Activated CD4-positive, alpha-beta memory T cell treated with anti-CD3 and anti-CD28 coated beads, Interleukin-2, amount 10 ng/mL, durations not matched to agents 7 days and 5 days (primary cell): ENCODE results near the gene NR3C1. TPM values are rescaled to one million over a fixed set of nuclear protein-coding genes. Genes with fewer than 3 reads are reported as not detected.

Experiments used
- CTCF ChIA-PET: fragments of 350-600 bp; sonication (Branson Sonifier 250); formaldehyde crosslinking; loops from one replicate; lab custom pipeline; 2021; ENCODE audit warnings: antibody characterized with exemption, inconsistent platforms; lab: Charles Lee
- POLR2A ChIA-PET: fragments of 350-600 bp; sonication (Branson Sonifier 250); formaldehyde crosslinking; loops from one replicate; lab custom pipeline; 2021; ENCODE audit warnings: antibody characterized with exemption; lab: Charles Lee
- DNase-seq: peaks from one replicate; pipeline ENCODE4 v3.0.0-alpha.2; 2020
- H3K27ac Mint-ChIP-seq: one replicate; pipeline ENCODE4 v1.8.0; 2021; ENCODE audit warnings: mild to moderate bottlenecking, mixed read lengths
- H3K27me3 Mint-ChIP-seq: one replicate; pipeline ENCODE4 v1.8.0; 2021; ENCODE audit warnings: mixed read lengths
- H3K36me3 Mint-ChIP-seq: one replicate; pipeline ENCODE4 v1.8.0; 2021; ENCODE audit warnings: low read depth, mixed read lengths
- H3K4me1 Mint-ChIP-seq: one replicate; pipeline ENCODE4 v1.8.0; 2021; ENCODE audit warnings: mixed read lengths
- H3K4me3 Mint-ChIP-seq: one replicate; pipeline ENCODE4 v1.8.0; 2021; ENCODE audit warnings: mild to moderate bottlenecking, mixed read lengths
- H3K9me3 Mint-ChIP-seq: one replicate; pipeline ENCODE4 v1.8.0; 2021; ENCODE audit warnings: mixed read lengths
- total RNA-seq, 2 experiments: library from RNA; stranded (reverse); gene quantifications; one replicate each; pipeline ENCODE4 v1.2.3, GENCODE V29; 2021

The NR3C1 gene
- total RNA-seq, 2 experiments from 2014 or later: 79.3 to 81.6 TPM

GRCh38 chr5:143314099-143314498 lies 89.4 kb downstream of the NR3C1 start:
- CTCF ChIA-PET: no interaction called here
- POLR2A ChIA-PET: no interaction called here
- H3K36me3 Mint-ChIP-seq: peaks cover 50% of the 10 kb centered on the region
- no peaks in the 10 kb centered on the region for H3K27me3 Mint-ChIP-seq
- peaks cover 29% of the 10 kb centered on the region for H3K4me1 Mint-ChIP-seq
- H3K9me3 Mint-ChIP-seq: no peaks in the 10 kb centered on the region
- DNase-seq: no peak
- H3K27ac Mint-ChIP-seq: no peak overlapping the region
- H3K4me3 Mint-ChIP-seq: no peak overlapping the region

GRCh38 chr5:143313298-143313852 lies 90.1 kb downstream of the NR3C1 start:
- H3K27ac Mint-ChIP-seq: no peak overlapping the region
- no peak for DNase-seq
- no peaks in the 10 kb centered on the region for H3K9me3 Mint-ChIP-seq
- peaks cover 29% of the 10 kb centered on the region for H3K4me1 Mint-ChIP-seq
- H3K27me3 Mint-ChIP-seq: no peaks in the 10 kb centered on the region
- ChIA-PET POLR2A (no interaction called here), CTCF (no interaction called here)
- H3K36me3 Mint-ChIP-seq: peaks cover 57% of the 10 kb centered on the region
- H3K4me3 Mint-ChIP-seq: no peak overlapping the region

- CTCF ChIA-PET: no interaction called here
Measured at GRCh38 chr5:143312822-143313221, 90.7 kb downstream of the NR3C1 start.

GRCh38 chr5:143311955-143312354 lies 91.5 kb downstream of the NR3C1 start:
- no peak for DNase-seq
- Mint-ChIP-seq H3K27ac (no peak overlapping the region), H3K9me3 (no peaks in the 10 kb centered on the region), H3K27me3 (no peaks in the 10 kb centered on the region), H3K36me3 (peaks cover 67% of the 10 kb centered on the region), H3K4me3 (no peak overlapping the region), H3K4me1 (peaks cover 29% of the 10 kb centered on the region)
- POLR2A ChIA-PET: no interaction called here
- CTCF ChIA-PET: no interaction called here

More at GRCh38 chr5:143312822-143313221, 90.7 kb downstream of the NR3C1 start:
- DNase-seq: no peak
- Mint-ChIP-seq H3K9me3 (no peaks in the 10 kb centered on the region), H3K27me3 (no peaks in the 10 kb centered on the region), H3K36me3 (peaks cover 62% of the 10 kb centered on the region), H3K4me3 (no peak overlapping the region), H3K4me1 (peaks cover 29% of the 10 kb centered on the region), H3K27ac (no peak overlapping the region)
- POLR2A ChIA-PET: no interaction called here

- H3K27me3 Mint-ChIP-seq: no peaks in the 10 kb centered on the region
- no peak overlapping the region for H3K27ac Mint-ChIP-seq
- H3K4me1 Mint-ChIP-seq: peaks cover 29% of the 10 kb centered on the region
- DNase-seq: no peak
- peaks cover 67% of the 10 kb centered on the region for H3K36me3 Mint-ChIP-seq
- ChIA-PET CTCF (interaction anchor here (0.7 kb wide), 1 partner anchor 892 kb away, joined by 4 read pairs; no protein-coding TSS in a partner anchor), POLR2A (no interaction called here)
- no peak overlapping the region for H3K4me3 Mint-ChIP-seq
- H3K9me3 Mint-ChIP-seq: no peaks in the 10 kb centered on the region
Measured at GRCh38 chr5:143311428-143311827, 92.1 kb downstream of the NR3C1 start.

GRCh38 chr5:143309661-143310431 lies 93.6 kb downstream of the NR3C1 start:
- no peaks in the 10 kb centered on the region for H3K9me3 Mint-ChIP-seq
- peaks cover 82% of the 10 kb centered on the region for H3K36me3 Mint-ChIP-seq
- POLR2A ChIA-PET: no interaction called here
- H3K27ac Mint-ChIP-seq: no peak overlapping the region
- DNase-seq: no peak
- CTCF ChIA-PET: no interaction called here
- H3K27me3 Mint-ChIP-seq: no peaks in the 10 kb centered on the region
- no peak overlapping the region for H3K4me3 Mint-ChIP-seq
- H3K4me1 Mint-ChIP-seq: peaks cover 26% of the 10 kb centered on the region

GRCh38 chr5:143308731-143309130 lies 94.8 kb downstream of the NR3C1 start:
- H3K27ac Mint-ChIP-seq: no peak overlapping the region
- ChIA-PET CTCF (no interaction called here), POLR2A (no interaction called here)
- no peaks in the 10 kb centered on the region for H3K27me3 Mint-ChIP-seq
- H3K36me3 Mint-ChIP-seq: peaks cover 89% of the 10 kb centered on the region
- H3K9me3 Mint-ChIP-seq: no peaks in the 10 kb centered on the region
- H3K4me1 Mint-ChIP-seq: peaks cover 23% of the 10 kb centered on the region
- DNase-seq: no peak
- no peak overlapping the region for H3K4me3 Mint-ChIP-seq

GRCh38 chr5:143306040-143306439 lies 97.4 kb downstream of the NR3C1 start:
- Mint-ChIP-seq H3K9me3 (no peaks in the 10 kb centered on the region), H3K27me3 (no peaks in the 10 kb centered on the region), H3K4me3 (no peak overlapping the region), H3K36me3 (peaks cover 75% of the 10 kb centered on the region), H3K27ac (no peak overlapping the region), H3K4me1 (peaks cover 12% of the 10 kb centered on the region)
- DNase-seq: no peak
- ChIA-PET CTCF (no interaction called here), POLR2A (no interaction called here)

- Mint-ChIP-seq H3K4me3 (no peak overlapping the region), H3K4me1 (peaks cover 7% of the 10 kb centered on the region), H3K9me3 (no peaks in the 10 kb centered on the region), H3K36me3 (peaks cover 74% of the 10 kb centered on the region), H3K27me3 (no peaks in the 10 kb centered on the region), H3K27ac (no peak overlapping the region)
- POLR2A ChIA-PET: no interaction called here
- CTCF ChIA-PET: no interaction called here
- DNase-seq: no peak
Measured at GRCh38 chr5:143304836-143305475, 98.5 kb downstream of the NR3C1 start.

- no peak for DNase-seq
- Mint-ChIP-seq H3K27ac (no peak overlapping the region), H3K4me1 (no peaks in the 10 kb centered on the region), H3K9me3 (no peaks in the 10 kb centered on the region), H3K36me3 (peaks cover 61% of the 10 kb centered on the region), H3K27me3 (no peaks in the 10 kb centered on the region), H3K4me3 (no peak overlapping the region)
- POLR2A ChIA-PET: no interaction called here
- CTCF ChIA-PET: no interaction called here
Measured at GRCh38 chr5:143302341-143303045, 101.0 kb downstream of the NR3C1 start.

GRCh38 chr5:143297756-143298155 lies 105.7 kb downstream of the NR3C1 start:
- CTCF ChIA-PET: no interaction called here
- H3K27ac Mint-ChIP-seq: no peak overlapping the region
- no peaks in the 10 kb centered on the region for H3K27me3 Mint-ChIP-seq
- no peaks in the 10 kb centered on the region for H3K4me1 Mint-ChIP-seq
- no peak overlapping the region for H3K4me3 Mint-ChIP-seq
- no peak for DNase-seq
- no peaks in the 10 kb centered on the region for H3K9me3 Mint-ChIP-seq
- POLR2A ChIA-PET: no interaction called here
- H3K36me3 Mint-ChIP-seq: peaks cover 51% of the 10 kb centered on the region

GRCh38 chr5:143290125-143290524 lies 113.4 kb downstream of the NR3C1 start:
- Mint-ChIP-seq H3K4me1 (no peaks in the 10 kb centered on the region), H3K27me3 (no peaks in the 10 kb centered on the region), H3K9me3 (no peaks in the 10 kb centered on the region), H3K27ac (no peak overlapping the region), H3K36me3 (peaks cover 61% of the 10 kb centered on the region), H3K4me3 (no peak overlapping the region)
- DNase-seq: no peak
- CTCF ChIA-PET: no interaction called here
- POLR2A ChIA-PET: no interaction called here

- no peaks in the 10 kb centered on the region for H3K27me3 Mint-ChIP-seq
- H3K36me3 Mint-ChIP-seq: peaks cover 58% of the 10 kb centered on the region
- no peak for DNase-seq
- no peaks in the 10 kb centered on the region for H3K4me1 Mint-ChIP-seq
- ChIA-PET POLR2A (no interaction called here), CTCF (no interaction called here)
- peaks cover 3% of the 10 kb centered on the region for H3K9me3 Mint-ChIP-seq
- no peak overlapping the region for H3K27ac Mint-ChIP-seq
- H3K4me3 Mint-ChIP-seq: no peak overlapping the region
Measured at GRCh38 chr5:143284521-143284920, 119.0 kb downstream of the NR3C1 start.
